ENCODE data around the gene NPSR1.

The NPSR1 gene

GRCh38 chr7:34687529-34687928 is 29.5 kb downstream of the NPSR1 start:
- TF ChIP-seq ZNF70 (CRISPR knock-in tag; IDR thresholded peaks at IDR 0.05) (no peak), ZFP3 (CRISPR knock-in tag; IDR thresholded peaks at IDR 0.05) (no peak), CSRNP3 (CRISPR knock-in tag; IDR thresholded peaks at IDR 0.05) (no peak), ESRRG (CRISPR knock-in tag; IDR thresholded peaks at IDR 0.05) (no peak), ISL1 (CRISPR knock-in tag; IDR thresholded peaks at IDR 0.05) (no peak), TCF4 (CRISPR knock-in tag; IDR thresholded peaks at IDR 0.05; ENCODE audit: borderline replicate concordance) (no peak)
- no peak for ATAC-seq

DNA sequence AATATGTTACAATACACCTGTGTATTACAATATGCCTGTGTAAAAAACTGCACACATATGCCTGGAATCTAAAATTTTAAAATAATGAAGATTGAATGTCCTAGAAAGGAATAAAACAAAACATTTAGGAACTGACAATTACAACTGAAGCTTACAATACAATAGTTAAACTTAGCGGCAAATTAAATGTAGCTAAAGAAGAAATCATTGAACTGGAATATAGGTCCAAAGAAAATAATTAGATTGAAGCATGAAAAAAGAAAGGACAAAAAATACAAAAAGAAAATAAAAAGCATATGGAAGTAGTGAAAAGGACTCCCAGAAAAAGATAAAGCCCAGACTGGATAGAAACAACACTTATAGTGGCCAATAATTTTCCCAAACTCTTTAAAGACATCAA is 38.4 kb downstream of the NPSR1 start:
- TF ChIP-seq TOX (CRISPR knock-in tag; IDR thresholded peaks at IDR 0.05; ENCODE audit: borderline replicate concordance): no peak
- no peak for TF ChIP-seq OSR1 (CRISPR knock-in tag; IDR thresholded peaks at IDR 0.05)
- no peak for TF ChIP-seq ZFP30 (CRISPR knock-in tag; IDR thresholded peaks at IDR 0.05)
- TF ChIP-seq ZFP3 (CRISPR knock-in tag; IDR thresholded peaks at IDR 0.05): no peak
- TF ChIP-seq CSDC2 (CRISPR knock-in tag; IDR thresholded peaks at IDR 0.05): no peak
- no peak for TF ChIP-seq PPARA (CRISPR knock-in tag; IDR thresholded peaks at IDR 0.05; ENCODE audit: borderline replicate concordance)
- TF ChIP-seq ZNF70 (CRISPR knock-in tag; IDR thresholded peaks at IDR 0.05): no peak
- no peak for TF ChIP-seq ZNF8 (CRISPR knock-in tag; IDR thresholded peaks at IDR 0.05)
- no peak for TF ChIP-seq GLIS3 (CRISPR knock-in tag; IDR thresholded peaks at IDR 0.05)
- TF ChIP-seq ARNTL (CRISPR knock-in tag; IDR thresholded peaks at IDR 0.05; ENCODE audit: borderline replicate concordance, low read depth): no peak
- ATAC-seq: no peak

DNA sequence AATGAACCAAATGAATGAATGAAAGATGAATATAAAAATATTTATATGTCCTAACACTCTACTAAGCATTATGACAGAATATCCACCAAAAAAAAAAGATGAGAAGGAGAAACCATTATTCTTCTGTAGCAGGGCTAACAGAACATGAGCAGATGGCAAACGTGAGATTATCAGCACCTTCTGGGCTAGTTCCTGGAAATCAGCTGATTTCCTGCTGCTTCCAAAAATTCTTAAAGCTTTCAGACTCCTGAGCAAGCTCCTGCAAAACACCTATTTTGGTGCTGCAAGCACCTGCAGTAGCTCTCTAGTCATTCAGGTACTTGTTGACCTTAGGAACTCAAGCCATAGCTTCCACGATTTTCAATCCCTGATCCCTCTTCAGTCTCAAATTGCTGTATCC is 51.8 kb downstream of the NPSR1 start:
- ATAC-seq: no peak
- no peak for TF ChIP-seq CREB5 (CRISPR knock-in tag; IDR thresholded peaks at IDR 0.05; ENCODE audit: low read depth)

DNA sequence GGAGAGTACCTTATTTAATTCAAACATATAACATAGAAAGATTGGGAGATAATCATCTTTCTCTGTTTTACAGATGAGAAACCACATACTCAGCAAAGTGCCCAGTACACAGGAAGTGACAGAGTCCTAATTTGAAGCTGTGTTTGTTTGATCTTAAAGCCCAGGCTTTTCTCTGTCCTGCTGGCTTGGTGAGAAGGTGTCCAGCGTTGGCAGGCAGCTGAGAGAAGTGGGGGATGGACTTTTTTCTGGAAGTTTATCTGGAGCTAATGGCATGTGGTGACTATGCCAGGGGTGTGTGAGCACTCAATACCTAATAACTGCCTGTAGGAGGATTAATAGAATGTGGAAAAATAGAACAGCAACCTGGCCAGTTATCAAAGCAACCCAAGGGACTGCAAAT is 60.8 kb downstream of the NPSR1 start:
- no peak for ATAC-seq
- TF ChIP-seq, protein P1, sequence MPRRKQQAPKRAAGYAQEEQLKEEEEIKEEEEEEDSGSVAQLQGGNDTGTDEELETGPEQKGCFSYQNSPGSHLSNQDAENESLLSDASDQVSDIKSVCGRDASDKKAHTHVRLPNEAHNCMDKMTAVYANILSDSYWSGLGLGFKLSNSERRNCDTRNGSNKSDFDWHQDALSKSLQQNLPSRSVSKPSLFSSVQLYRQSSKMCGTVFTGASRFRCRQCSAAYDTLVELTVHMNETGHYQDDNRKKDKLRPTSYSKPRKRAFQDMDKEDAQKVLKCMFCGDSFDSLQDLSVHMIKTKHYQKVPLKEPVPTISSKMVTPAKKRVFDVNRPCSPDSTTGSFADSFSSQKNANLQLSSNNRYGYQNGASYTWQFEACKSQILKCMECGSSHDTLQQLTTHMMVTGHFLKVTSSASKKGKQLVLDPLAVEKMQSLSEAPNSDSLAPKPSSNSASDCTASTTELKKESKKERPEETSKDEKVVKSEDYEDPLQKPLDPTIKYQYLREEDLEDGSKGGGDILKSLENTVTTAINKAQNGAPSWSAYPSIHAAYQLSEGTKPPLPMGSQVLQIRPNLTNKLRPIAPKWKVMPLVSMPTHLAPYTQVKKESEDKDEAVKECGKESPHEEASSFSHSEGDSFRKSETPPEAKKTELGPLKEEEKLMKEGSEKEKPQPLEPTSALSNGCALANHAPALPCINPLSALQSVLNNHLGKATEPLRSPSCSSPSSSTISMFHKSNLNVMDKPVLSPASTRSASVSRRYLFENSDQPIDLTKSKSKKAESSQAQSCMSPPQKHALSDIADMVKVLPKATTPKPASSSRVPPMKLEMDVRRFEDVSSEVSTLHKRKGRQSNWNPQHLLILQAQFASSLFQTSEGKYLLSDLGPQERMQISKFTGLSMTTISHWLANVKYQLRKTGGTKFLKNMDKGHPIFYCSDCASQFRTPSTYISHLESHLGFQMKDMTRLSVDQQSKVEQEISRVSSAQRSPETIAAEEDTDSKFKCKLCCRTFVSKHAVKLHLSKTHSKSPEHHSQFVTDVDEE (CRISPR knock-in tag; IDR thresholded peaks at IDR 0.05): no peak
- TF ChIP-seq PPARA (CRISPR knock-in tag; IDR thresholded peaks at IDR 0.05; ENCODE audit: borderline replicate concordance): no peak
- TF ChIP-seq TCF4 (CRISPR knock-in tag; IDR thresholded peaks at IDR 0.05; ENCODE audit: borderline replicate concordance): no peak
- no peak for TF ChIP-seq TOX (CRISPR knock-in tag; IDR thresholded peaks at IDR 0.05; ENCODE audit: borderline replicate concordance)
- no peak for TF ChIP-seq PATZ1 (CRISPR knock-in tag; IDR thresholded peaks at IDR 0.05; ENCODE audit: borderline replicate concordance)
- TF ChIP-seq GLIS3 (CRISPR knock-in tag; IDR thresholded peaks at IDR 0.05): no peak
- no peak for TF ChIP-seq RARB (CRISPR knock-in tag; IDR thresholded peaks at IDR 0.05)
- TF ChIP-seq BACH2 (CRISPR knock-in tag; IDR thresholded peaks at IDR 0.05; ENCODE audit: borderline replicate concordance): no peak
- TF ChIP-seq ZNF565 (CRISPR knock-in tag; conservative IDR thresholded peaks at IDR 0.05; ENCODE audit: low read depth): no peak
- TF ChIP-seq ZNF8 (CRISPR knock-in tag; IDR thresholded peaks at IDR 0.05): no peak
- no peak for TF ChIP-seq CSDC2 (CRISPR knock-in tag; IDR thresholded peaks at IDR 0.05)
- no peak for TF ChIP-seq SNAI2 (CRISPR knock-in tag; IDR thresholded peaks at IDR 0.05)
- TF ChIP-seq ISL1 (CRISPR knock-in tag; IDR thresholded peaks at IDR 0.05): no peak
- TF ChIP-seq ARNTL (CRISPR knock-in tag; IDR thresholded peaks at IDR 0.05; ENCODE audit: borderline replicate concordance, low read depth): no peak
- TF ChIP-seq CREB5 (CRISPR knock-in tag; IDR thresholded peaks at IDR 0.05; ENCODE audit: low read depth): no peak
- no peak for TF ChIP-seq ZFP3 (CRISPR knock-in tag; IDR thresholded peaks at IDR 0.05)
- TF ChIP-seq CSRNP3 (CRISPR knock-in tag; IDR thresholded peaks at IDR 0.05): no peak
- no peak for TF ChIP-seq OSR1 (CRISPR knock-in tag; IDR thresholded peaks at IDR 0.05)
- TF ChIP-seq ZNF70 (CRISPR knock-in tag; IDR thresholded peaks at IDR 0.05): no peak
- TF ChIP-seq ZC3H10 (CRISPR knock-in tag; IDR thresholded peaks at IDR 0.05): no peak

Data from SK-N-SH treated with all-trans-retinoic acid at 6 μM for 48 hours (cell line).